Measurements from ENCODE around the gene LSS. TPM values are rescaled to one million over a fixed set of nuclear protein-coding genes. Genes with fewer than 3 reads are reported as not detected.
A peak's percentile ranks its signal among the peaks of the same experiment; 100 is the strongest.
"Not testable (repeated sequence)": the region's sequence is repeated elsewhere in the genome, so short reads cannot be mapped to it uniquely, and the experiment has no call there.

LSS gene
- total RNA-seq, 1 experiment from 2014 or later: 26.7 TPM

DNA sequence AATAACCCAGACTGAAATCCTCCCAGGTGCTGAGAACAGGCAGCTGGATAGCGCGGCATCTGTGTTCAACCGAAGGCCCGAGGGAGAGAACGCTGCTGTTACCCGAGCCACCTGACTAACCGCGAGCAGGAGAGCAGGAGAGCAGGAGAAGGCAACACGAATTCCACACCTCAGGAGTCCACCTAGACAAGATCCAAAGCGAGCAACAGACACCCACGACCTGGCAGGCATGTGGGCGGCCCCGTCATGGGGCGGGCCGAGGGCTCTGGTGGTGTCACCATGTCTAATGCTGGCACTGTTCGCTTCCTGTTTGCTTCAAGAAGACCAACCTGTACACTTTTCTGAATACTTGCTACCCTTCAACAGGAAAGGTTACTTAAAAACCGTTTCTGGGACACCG lies 23.4 kb downstream of the LSS start:
- DNase-seq (ENCODE audit: low read depth): no peak

GRCh38 chr21:46203203-46203600 lies 25.4 kb downstream of the LSS start:
- no peak for DNase-seq (ENCODE audit: low read depth)

GRCh38 chr21:46202592-46203202 lies 25.9 kb downstream of the LSS start:
- no peak for DNase-seq (ENCODE audit: low read depth)

GRCh38 chr21:46200877-46201803 lies 27.4 kb downstream of the LSS start:
- DNase-seq (ENCODE audit: low read depth): not testable (repeated sequence)

DNA sequence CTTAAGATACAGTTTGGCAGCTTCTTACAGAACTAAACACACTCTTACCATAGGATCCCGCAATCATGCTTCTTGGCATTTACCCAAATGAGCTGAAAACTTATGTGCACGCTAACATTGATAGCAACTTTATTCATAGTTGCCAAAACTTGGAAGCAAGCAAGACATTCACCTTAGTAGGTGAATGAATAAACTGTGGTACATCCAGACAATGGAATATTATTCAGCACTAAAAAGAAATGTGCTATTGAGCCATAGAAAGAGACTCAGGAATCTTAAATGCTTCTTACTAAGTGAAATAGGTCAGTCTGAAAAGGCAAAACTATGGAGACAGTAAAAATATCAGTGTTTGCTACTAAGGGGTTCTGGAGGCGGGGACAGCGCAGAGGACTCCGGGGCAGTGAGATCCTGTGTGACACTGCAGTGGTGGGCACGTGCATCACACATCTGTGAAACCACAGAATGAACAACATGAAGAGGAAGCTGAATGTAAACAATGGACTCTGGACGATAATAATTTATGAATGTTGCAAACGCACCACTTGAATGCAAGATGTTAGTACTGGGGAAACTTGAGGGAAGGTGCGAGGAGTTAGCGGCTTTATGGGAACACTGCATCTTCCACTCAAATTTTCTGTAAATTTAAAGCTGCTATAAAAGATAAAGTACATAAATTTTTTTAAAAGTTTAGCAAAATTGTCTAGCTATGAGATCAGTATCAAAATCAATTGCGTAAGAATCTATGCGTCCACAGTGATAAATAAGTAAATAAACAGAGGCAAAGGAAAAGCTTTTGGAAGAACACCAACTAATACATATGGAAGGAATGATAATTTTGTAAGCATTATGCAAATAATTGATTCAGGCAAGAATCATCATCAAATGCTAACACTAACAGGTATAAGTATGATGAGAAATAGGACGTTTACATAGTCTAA lies 28.9 kb downstream of the LSS start:
- DNase-seq (ENCODE audit: low read depth): no peak

DNA sequence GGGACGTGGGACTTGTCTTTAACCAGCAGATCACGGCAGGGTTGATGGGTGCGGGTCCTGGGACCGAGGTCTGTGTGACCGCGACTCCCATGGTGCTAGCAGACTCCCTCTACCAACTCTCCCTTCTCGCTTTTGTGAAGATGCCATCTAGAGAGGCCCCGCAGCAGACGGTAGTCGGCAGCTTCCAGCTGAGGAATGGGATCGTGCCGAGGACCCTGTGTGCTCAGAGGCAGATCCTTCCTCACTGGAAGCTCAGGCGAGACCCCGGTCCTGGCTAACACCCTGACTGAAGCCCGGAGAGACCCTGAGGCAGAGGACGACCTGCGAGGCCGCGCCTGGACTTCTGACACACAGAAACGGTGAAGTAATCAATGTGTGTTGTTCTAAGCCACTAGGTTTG lies 31.8 kb downstream of the LSS start:
- no peak for DNase-seq (ENCODE audit: low read depth)

DNA sequence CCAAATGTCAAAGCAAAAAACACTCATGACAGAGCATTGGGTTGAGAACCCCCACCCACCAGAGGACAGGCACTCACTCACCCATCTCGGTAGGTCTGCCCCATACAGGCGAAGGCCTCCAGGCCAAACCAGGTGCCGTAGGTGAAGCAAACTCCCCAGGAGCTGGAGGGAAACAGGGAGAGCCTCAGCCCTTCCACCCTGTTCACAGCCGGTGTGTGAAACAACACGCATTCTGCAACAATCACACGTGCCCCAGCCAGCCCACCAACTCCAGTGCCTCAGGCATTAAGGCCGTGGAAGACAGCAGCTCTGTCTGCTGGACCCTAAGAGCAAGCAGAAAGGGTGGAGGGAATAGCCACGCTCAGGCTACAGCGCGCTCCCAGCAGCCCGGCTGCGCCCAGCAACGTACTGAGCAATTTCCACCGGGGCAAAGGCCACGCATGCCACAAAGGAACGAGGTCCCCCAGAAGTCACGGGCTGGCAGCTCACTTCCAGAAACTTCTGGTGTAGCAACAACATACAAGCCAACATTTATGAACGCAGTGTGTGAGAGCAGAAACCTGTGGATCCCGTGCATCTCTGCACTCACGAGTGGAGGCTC lies 32.9 kb downstream of the LSS start:
- DNase-seq (ENCODE audit: low read depth): no peak

DNA sequence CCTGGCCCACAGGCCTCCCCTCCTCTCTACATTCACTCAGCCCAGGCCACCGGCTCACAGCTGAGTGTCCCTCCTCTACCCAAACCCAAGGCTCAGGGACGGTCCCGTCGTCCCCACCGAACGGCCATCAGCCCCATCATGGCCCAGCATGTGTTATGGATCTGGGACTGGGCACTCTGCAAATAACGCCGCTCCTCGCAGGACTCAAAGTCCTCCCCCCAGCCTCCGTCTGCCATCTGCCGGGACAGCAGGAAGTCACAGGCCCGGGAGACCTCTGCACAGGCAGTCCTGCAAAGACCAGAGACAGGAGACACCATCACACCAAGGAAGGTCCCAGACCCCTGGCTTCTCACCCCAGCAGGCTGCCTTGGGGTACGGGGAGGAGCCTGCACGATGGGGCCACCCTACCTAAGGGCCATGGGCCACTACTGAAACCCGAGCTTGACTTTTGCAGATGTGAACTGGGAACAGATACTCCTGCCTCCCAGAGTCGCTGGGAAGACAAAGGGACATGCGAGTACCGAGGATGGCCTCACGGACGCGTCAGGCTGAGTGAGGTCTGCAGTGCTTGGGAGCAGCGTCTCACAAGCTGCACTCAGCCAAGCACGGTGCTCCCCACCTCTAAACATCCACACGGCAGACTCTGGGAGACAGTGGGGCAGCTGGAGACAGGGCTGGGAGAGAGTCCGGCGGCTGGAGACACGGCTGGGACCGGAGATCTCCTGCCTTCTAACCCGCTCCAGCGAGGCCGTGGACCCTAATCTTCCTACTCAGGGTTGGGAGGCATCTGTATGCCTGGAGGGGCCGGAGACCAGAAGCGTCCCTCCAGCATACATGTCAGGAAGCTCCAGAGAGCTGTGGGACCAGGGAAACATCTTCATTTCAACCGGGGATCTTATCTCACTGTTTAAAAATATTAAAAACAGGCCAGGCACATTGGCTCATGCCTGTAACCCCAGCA lies 33.9 kb downstream of the LSS start:
- no peak for DNase-seq (ENCODE audit: low read depth)

DNA sequence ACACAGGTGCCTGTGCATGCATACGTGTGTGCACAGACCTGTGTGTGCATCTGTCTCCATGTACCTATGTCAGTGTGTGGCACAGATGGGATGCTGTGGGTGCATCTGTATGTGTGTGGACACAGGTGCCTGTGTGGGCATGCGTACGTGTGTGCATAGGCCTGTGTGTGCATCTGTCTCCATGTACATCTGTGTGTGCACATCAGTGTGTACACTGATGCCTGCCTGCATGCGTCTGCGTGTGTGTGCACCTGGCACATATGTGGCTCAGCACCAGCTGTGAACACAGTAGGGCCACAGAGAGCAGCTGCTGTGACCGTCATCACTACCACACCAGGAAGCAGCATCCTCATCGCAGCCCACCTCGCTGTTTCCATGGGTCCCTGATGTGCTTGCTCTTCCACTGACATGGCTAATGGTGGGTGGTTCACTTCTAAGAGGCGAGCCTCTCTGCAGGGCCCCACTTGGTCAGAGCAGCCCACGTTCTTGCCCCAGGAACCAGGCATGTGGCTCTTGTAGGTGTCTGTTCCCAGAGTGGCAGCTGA lies 34.7 kb downstream of the LSS start:
- DNase-seq (ENCODE audit: low read depth): no peak

- DNase-seq (ENCODE audit: low read depth): no peak
These were observed 36.6 kb downstream of the LSS start for GRCh38 chr21:46191686-46192575.

DNA sequence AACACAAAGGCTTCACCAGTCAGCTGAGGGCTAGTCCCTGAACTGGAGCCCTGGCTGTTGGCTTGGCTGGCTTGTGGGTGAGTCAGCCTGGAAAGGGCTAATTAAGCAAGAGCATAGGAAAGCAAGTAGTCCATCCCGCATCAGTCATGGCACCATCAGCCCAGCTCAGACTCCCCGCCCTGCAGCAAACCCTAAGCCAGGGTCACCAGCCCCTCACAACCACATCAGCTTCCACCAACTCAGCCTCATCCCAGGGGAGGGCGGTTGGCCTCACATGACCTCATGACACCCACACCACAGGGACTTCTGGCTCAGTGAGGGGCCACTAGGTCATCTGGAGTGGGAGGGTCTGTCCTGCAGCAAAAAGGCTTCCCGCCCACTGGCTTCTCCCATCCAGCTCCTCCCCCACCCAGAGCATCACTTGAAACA lies 37.3 kb downstream of the LSS start:
- DNase-seq (ENCODE audit: low read depth): peak; percentile 77

DNA sequence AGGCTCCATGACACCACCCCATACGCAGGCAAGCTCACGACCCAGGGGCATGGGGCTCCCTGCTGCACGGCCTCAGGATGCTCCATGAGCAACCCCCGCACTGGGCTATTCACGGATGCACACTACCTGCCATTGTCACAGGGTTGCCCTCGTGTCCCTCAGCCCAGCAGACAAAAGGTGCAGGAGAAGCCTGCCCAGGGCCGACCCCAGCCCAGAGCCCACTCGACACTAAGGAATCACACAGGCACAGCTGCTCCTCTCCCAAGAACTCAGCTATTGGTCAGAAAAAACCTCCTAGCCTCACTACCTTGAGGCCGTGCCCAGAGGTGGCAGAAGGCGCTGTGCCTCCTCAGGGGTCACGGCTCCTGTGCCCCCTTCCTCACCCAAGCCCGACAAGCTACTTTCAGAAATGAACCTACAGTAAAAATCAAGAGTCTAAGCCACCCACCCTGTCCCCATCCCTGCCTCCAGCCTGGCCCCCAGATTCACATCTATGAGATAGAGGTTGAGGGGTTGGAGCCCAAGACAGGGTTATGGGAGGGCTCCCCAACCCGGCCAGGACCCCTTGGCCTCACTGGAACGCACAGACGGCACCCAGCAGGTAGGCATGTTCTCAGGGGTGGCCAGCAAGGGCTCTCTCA lies 38.0 kb downstream of the LSS start:
- no peak for DNase-seq (ENCODE audit: low read depth)

- no peak for DNase-seq (ENCODE audit: low read depth)
These were observed 38.5 kb downstream of the LSS start for GRCh38 chr21:46189959-46190490.

GRCh38 chr21:46189213-46189958 lies 39.2 kb downstream of the LSS start:
- peak; percentile 42 for DNase-seq (ENCODE audit: low read depth)

DNA sequence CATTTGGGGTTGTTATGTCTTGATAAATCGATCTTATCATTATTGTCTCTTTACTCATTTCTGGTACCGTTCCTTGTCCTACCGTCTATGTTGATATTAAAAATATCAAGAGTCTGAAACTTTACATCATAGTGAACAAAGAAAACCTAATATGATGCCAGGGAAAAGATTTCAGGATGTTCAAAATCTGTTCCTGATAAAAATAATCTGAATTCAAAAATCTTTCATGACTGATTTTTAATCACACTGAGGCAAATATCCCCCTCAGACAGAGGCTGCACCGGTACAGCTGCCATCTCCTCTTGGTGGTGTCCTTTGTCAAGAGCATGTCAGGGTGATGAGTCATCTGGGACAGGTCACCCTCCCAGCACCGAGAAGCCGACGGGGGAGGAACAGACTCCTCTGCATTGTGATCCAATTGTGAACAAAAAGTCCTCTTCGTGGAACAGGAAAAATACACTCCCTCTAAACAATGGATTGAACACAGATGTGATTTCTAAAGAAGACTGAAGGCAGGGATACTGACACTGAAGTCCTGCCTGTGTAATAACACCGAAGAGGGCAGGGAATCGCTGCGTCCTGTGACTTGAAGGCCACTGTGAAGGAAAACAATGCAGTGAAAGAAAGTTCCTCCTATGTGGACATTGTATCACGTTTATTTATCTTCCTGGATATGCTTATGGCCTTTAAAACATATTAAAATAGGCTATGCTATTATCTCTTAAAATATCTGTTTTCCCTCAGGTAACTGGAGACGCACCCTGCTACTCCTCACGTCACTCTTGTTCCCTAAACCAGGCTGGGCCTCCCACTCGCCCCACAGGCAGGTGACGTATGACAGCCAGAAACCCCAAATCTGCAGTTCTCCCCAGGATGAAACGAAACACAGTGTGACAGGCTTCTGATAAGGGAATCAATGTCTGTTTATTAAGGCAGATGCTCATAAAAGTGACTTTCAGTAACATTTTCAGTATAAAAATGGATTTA lies 40.1 kb downstream of the LSS start:
- peak; percentile 84 for DNase-seq (ENCODE audit: low read depth)

GRCh38 chr21:46187814-46188213 lies 40.8 kb downstream of the LSS start:
- no peak for DNase-seq (ENCODE audit: low read depth)

Data from RPMI7951 (cell line).